ENCODE data around the gene RABL2B. TPM values are rescaled to one million over a fixed set of nuclear protein-coding genes. Genes with fewer than 3 reads are reported as not detected.

Gene RABL2B
- total and polyA plus RNA-seq, 2 experiments from 2014 or later: 12.3 to 31.0 TPM

DNA sequence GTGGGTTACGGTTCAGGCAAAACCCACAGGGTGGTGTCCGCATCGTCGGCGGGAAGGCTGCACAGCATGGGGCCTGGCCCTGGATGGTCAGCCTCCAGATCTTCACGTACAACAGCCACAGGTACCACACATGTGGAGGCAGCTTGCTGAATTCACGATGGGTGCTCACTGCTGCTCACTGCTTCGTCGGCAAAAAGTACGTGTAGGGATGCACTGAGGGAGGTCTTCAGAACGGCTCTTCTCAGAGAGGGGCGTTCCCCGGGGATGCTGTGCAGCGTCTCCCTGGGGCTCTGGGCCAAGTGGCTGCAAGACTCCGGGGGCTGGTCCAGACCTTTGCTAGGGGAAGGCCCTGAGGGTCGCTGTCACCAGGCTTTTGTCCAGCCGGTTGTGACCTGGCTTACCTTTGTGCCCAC is 44.2 kb downstream of the RABL2B start:
- Histone ChIP-seq H2AFZ (no peak overlapping the region), H3K79me2 (no peaks in the 10 kb centered on the region), H3K36me3 (replicated peaks; ENCODE audit: insufficient read depth, low read depth) (no peaks in the 10 kb centered on the region), H3K27me3 (peaks cover 3% of the 10 kb centered on the region), H4K20me1 (ENCODE audit: insufficient read depth, poor library complexity, severe bottlenecking) (no peaks in the 10 kb centered on the region), H3K27ac (no peak overlapping the region), H3K4me2 (no peak overlapping the region), H3K9me2 (replicated peaks; ENCODE audit: insufficient read depth) (no peaks in the 10 kb centered on the region), H3K9me3 (ENCODE audit: low read depth) (no peaks in the 10 kb centered on the region), H3K4me1 (ENCODE audit: insufficient read depth) (no peaks in the 10 kb centered on the region), H3K4me3 (no peak overlapping the region)
- TF ChIP-seq, protein P1, sequence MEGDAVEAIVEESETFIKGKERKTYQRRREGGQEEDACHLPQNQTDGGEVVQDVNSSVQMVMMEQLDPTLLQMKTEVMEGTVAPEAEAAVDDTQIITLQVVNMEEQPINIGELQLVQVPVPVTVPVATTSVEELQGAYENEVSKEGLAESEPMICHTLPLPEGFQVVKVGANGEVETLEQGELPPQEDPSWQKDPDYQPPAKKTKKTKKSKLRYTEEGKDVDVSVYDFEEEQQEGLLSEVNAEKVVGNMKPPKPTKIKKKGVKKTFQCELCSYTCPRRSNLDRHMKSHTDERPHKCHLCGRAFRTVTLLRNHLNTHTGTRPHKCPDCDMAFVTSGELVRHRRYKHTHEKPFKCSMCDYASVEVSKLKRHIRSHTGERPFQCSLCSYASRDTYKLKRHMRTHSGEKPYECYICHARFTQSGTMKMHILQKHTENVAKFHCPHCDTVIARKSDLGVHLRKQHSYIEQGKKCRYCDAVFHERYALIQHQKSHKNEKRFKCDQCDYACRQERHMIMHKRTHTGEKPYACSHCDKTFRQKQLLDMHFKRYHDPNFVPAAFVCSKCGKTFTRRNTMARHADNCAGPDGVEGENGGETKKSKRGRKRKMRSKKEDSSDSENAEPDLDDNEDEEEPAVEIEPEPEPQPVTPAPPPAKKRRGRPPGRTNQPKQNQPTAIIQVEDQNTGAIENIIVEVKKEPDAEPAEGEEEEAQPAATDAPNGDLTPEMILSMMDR (IDR thresholded peaks at IDR 0.05; ENCODE audit: poor library complexity): no peak
- TF ChIP-seq EZH2 (IDR thresholded peaks at IDR 0.05; ENCODE audit: borderline replicate concordance) (no peak), EZH2phosphoT487 (IDR thresholded peaks at IDR 0.05; ENCODE audit: low read depth, severe bottlenecking, unreplicated experiment) (no peak)
- DNase-seq (ENCODE audit: low spot score): no peak
- WGBS (ENCODE audit: low lambda C conversion rate, missing lambda C conversion rate): 80% methylated on average over 17 of the region's 17 CpGs

DNA sequence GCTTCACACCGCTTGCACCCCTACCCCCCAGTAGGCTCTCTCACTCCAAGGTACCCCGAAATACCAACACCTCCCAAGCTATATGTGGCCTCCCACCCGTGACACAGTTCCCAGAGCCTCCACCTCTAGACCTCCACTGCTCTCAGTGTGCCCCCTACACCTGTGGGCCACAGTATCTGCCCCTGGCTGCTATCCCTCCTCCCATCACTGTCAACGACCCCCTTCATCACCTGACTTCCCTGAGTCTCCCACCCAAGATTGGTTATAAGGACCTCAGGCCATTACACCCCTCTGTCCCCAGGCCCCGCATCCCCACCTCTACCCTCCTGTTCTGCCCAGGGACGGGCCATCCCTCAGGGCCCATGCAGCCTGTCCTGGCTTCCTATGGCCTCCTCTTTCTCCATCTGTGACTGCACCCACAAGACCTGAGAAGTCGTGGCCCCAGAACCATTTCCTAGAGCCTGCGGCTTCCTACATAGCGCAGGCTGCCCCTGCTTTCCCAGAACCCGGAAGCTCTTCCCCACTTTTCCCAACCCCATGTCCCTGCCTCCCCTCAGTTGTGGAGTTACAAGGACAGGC is 44.7 kb downstream of the RABL2B start:
- Histone ChIP-seq H3K9me3 (ENCODE audit: low read depth) (no peaks in the 10 kb centered on the region), H3K4me1 (ENCODE audit: insufficient read depth) (no peaks in the 10 kb centered on the region), H2AFZ (no peak overlapping the region), H3K79me2 (no peaks in the 10 kb centered on the region), H3K9me2 (replicated peaks; ENCODE audit: insufficient read depth) (no peaks in the 10 kb centered on the region), H4K20me1 (ENCODE audit: insufficient read depth, poor library complexity, severe bottlenecking) (no peaks in the 10 kb centered on the region), H3K4me3 (no peak overlapping the region), H3K27ac (no peak overlapping the region), H3K36me3 (replicated peaks; ENCODE audit: insufficient read depth, low read depth) (no peaks in the 10 kb centered on the region), H3K4me2 (no peak overlapping the region), H3K27me3 (peaks cover 3% of the 10 kb centered on the region)
- WGBS (ENCODE audit: low lambda C conversion rate, missing lambda C conversion rate): 87% methylated on average over 10 of the region's 10 CpGs
- no peak for DNase-seq (ENCODE audit: low spot score)
- TF ChIP-seq EZH2phosphoT487 (IDR thresholded peaks at IDR 0.05; ENCODE audit: low read depth, severe bottlenecking, unreplicated experiment): no peak
- TF ChIP-seq, protein P1 (IDR thresholded peaks at IDR 0.05; ENCODE audit: poor library complexity): no peak
- TF ChIP-seq EZH2 (IDR thresholded peaks at IDR 0.05; ENCODE audit: borderline replicate concordance): no peak

DNA sequence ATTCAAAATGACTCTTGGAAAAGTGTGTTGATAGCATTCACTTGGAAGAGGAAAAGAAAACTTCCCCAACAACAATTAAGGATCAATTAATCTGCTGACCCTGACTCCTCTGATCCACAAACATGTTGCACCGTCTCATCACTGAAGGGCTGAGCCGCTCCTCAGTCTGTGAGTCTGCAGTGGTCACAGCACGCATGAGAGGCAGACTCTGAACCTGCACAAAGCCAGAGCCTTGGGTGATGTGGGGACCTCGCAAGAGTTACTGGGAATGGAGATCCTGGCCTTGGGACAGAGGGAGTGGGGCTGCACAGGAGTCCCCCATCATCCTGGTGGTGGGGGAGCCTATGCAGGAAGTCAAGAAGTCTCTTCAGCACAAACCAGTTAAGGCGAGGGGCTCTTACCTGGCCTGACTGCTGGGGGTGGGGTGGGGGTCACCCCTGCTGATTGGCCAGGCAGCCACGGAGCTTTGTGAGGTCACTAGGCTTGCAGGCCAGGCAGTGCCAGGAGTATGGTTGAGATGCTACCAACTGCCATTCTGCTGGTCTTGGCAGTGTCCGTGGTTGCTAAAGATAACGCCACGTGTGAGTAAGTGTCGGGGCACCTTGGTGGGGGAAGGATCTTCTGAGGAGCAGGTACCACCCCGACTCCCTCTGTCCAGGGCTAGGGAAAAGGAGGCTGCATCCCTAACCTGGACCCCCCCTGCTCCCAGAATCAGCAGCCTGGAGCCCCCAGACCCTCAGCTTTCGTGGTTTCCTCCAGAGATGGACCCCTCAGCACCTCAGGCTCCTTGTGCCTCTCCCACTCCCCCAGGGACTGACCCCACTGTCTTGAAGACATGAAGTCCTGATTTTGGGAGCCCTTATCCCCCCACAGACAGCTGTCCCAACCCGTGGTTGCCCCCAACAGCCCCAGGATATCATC is 45.4 kb downstream of the RABL2B start, which contains the start of gene ACR:
Gene ACR (plus strand): TSS at position 477 of the 921 bp plus-strand sequence. CDS start 32 bp downstream, at position 509.
- no peak within 1 kb of the TSS for H3K4me2 ChIP-seq
- H2AFZ ChIP-seq: no peak within 1 kb of the TSS
- H3K4me1 ChIP-seq (ENCODE audit: insufficient read depth): no peaks in the 10 kb centered on the region
- H3K9me2 ChIP-seq (replicated peaks; ENCODE audit: insufficient read depth): no peaks in the 10 kb centered on the region
- no peak within 1 kb of the TSS for H3K4me3 ChIP-seq
- H4K20me1 ChIP-seq (ENCODE audit: insufficient read depth, poor library complexity, severe bottlenecking): no peaks in the 10 kb centered on the region
- TF ChIP-seq, protein P1 (IDR thresholded peaks at IDR 0.05; ENCODE audit: poor library complexity): no peak
- TF ChIP-seq EZH2 (IDR thresholded peaks at IDR 0.05; ENCODE audit: borderline replicate concordance) (no peak), EZH2phosphoT487 (IDR thresholded peaks at IDR 0.05; ENCODE audit: low read depth, severe bottlenecking, unreplicated experiment) (no peak)
- H3K36me3 ChIP-seq (replicated peaks; ENCODE audit: insufficient read depth, low read depth): no peaks in the 10 kb centered on the region
- WGBS (ENCODE audit: low lambda C conversion rate, missing lambda C conversion rate): 82% methylated on average over 11 of the region's 13 CpGs
- no peak for DNase-seq (ENCODE audit: low spot score)
- no peaks in the 10 kb centered on the region for H3K9me3 ChIP-seq (ENCODE audit: low read depth)
- H3K79me2 ChIP-seq: no peaks in the 10 kb centered on the region
- peaks cover 3% of the 10 kb centered on the region for H3K27me3 ChIP-seq
- no peak within 1 kb of the TSS for H3K27ac ChIP-seq
